Esophagus squamous epithelium (tissue), 4 donors: ENCODE data around the gene ITPRIPL2.

Source experiments
- POLR2A ChIP-seq, 4 donors: fragments of 450-650 bp; IDR thresholded peaks; one replicate each; pipeline ENCODE4 v1.6.1; 2017; ENCODE audit warnings: antibody characterized with exemption in 4 of 4, mild to moderate bottlenecking in 4 of 4, moderate library complexity in 3 of 4
- TF ChIP-seq, protein P1 (sequence below), 6 experiments: fragments of 450-650 bp in 4 of 6; fragments of 200-600 bp in 2 of 6; sonication (generic) in 2 of 6; IDR thresholded peaks; one replicate each; pipeline ENCODE4 v1.5.1; 2016 to 2019; ENCODE audit warnings: antibody characterized with exemption in 6 of 6, mild to moderate bottlenecking in 4 of 6, moderate library complexity in 4 of 6

DNA sequence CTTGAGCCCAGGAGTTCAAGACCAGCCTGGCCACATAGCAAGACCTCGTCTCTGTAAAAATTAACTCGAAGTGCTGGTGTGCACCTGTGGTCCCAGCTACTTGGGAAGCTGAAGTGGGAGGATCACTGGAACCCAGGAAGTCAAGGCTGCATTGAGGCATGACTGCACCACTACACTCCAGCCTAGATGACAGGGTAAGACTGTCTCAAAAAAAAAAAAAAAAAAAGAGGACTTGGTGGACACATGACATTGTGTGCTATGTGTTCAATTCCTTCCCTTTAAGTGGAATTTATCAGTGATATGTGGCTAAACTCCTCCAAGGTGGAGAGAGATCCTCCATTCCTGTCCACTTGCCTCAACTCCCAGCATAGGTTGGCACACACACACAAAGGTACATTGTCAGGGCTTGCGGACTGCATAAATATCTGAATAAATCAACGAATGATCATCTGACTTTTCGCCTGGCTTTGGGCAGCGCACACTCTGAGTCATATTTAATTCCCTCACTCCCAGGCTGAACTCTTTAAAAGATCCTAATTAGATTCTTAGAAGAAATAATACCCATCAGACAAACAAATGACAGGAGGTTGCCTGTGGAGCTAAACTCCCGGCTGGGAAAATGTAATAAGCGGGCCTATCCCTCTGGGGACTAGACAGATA is 29.3 kb downstream of the ITPRIPL2 start:
- TF ChIP-seq, protein P1, sequence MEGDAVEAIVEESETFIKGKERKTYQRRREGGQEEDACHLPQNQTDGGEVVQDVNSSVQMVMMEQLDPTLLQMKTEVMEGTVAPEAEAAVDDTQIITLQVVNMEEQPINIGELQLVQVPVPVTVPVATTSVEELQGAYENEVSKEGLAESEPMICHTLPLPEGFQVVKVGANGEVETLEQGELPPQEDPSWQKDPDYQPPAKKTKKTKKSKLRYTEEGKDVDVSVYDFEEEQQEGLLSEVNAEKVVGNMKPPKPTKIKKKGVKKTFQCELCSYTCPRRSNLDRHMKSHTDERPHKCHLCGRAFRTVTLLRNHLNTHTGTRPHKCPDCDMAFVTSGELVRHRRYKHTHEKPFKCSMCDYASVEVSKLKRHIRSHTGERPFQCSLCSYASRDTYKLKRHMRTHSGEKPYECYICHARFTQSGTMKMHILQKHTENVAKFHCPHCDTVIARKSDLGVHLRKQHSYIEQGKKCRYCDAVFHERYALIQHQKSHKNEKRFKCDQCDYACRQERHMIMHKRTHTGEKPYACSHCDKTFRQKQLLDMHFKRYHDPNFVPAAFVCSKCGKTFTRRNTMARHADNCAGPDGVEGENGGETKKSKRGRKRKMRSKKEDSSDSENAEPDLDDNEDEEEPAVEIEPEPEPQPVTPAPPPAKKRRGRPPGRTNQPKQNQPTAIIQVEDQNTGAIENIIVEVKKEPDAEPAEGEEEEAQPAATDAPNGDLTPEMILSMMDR (IDR thresholded peaks at IDR 0.05) = no peak
- no peak for TF ChIP-seq POLR2A (IDR thresholded peaks at IDR 0.05)
